GM18511 (cell line): Measurements from ENCODE around the gene TRAF3IP3.

Experiments used
- ATAC-seq: cut with Tn5 transposase; IDR thresholded peaks from one replicate; pipeline ENCODE4 v1.9.1; 2021; ENCODE audit warnings: mild to moderate bottlenecking, moderate library complexity; ENCODE audit not compliant: unreplicated experiment

Gene TRAF3IP3

DNA sequence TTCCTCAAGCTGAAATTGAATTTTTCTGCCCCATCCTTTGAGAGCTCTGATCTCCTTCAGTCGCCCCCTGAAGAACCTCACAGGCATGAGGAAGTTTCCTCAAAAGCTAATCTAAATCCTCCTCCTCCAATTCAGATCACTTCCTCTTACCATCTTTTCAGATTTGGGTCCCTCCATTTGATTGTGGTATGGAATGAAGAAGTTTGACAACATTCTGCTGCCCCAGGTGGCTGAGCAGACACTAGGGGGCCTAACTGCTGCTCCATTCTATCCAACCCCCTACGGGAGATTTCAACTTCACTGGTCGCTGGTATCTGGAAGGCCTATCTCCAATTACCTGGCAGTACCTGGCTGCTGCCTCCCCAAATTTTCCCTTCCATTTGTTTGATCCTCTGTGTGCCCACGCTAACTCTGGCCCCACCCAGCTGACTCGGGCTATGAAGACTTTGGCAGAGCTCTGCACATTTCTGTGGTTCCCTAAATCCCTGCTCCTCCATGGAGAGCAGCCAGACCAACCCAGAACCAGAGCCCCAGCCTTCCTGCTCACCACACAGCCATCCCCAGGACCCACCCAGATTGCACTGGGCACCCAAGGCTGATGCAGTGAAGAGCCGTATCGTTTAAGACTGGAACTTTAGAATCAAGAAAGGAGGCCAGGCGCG is 42.3 kb downstream of the TRAF3IP3 start:
- no peak for ATAC-seq

- no peak for ATAC-seq
Measured at GRCh38 chr1:209800984-209801834, 45.4 kb downstream of the TRAF3IP3 start.

DNA sequence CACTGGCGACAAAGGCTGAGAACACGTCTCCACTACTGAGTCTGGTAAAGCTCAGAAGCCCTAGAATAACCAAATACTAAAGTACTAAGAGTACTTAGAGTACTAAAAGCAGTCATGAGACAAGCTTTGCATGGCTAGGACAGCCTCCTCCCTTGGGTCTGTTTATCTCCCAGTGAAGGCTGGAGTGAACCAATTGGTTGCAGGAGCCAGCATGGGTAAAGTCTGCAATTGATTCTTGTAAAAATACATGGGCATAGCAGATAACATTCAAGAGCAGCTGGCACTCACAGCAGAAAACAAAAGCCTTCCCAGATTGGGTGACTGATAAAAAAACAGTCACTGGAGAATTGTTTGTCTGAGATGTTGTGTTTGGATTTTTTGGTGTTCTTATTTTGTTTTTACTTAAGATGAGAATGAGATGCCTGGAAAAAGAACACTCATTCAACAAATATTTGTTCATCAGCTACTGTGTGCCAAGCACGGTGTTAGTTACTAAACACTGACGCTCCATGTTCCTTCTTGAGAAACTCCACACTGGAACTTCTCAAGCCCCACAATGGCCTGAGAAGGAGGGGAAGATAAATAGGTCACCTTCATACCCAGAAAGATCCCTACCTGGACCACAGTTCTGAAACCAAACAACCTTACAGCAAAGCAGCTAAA is 46.4 kb downstream of the TRAF3IP3 start:
- ATAC-seq, result no peak

DNA sequence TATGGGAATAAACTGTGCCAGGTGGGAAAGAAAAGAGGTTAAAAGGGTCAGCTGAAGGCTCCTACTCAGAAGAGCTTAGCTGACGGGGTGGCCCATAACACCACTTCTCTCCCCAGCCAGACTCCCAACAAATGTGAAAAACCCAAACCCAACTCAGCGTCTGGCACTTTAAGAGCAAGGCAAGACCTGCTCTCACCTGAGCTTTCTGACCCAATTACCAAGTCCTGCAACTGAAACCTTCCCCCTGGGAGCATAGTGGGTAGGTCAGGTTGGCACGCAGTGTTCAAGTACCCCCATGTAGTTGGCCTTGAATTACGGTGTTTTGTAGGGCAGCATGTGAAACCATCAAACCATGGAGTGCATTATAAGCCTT is 46.9 kb downstream of the TRAF3IP3 start:
- ATAC-seq, result no peak

GRCh38 chr1:209803568-209803967 is 47.7 kb downstream of the TRAF3IP3 start:
- no peak for ATAC-seq

- no peak for ATAC-seq
Measured at GRCh38 chr1:209805341-209805781, 49.5 kb downstream of the TRAF3IP3 start.

GRCh38 chr1:209805875-209806760 is 50.3 kb downstream of the TRAF3IP3 start, which contains the start of gene IRF6:
Gene IRF6, minus strand, starts transcription at chr1:209806142. Its CDS starts 4,729 bp downstream, at chr1:209801413.
- peak; percentile 92 for ATAC-seq

- ATAC-seq, result no peak
Measured at GRCh38 chr1:209807509-209807908, 51.7 kb downstream of the TRAF3IP3 start.

DNA sequence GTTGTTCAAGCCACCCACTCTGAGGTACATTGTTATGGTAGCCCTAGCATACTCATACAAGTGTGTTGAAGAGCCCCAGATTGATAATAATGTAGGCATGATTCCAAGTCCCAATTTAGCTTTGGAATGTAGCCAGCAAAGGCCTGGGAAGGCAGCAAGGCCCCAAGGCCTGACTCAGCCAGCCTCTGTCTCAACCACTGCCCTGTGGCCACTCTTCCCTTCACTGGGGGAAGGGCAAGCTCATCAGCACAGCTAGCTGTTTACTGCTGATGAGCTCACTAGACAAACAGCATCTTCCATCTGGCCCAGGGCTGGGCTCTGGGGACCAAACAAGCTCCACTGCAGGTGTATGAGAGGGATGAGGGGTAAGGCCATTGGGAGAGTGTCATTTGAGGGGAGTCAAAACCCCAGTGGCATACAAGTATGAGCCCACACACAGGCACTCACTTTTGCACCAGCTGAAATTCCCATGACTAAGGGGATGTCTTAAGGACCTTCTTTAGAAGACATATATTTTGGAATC is 52.3 kb downstream of the TRAF3IP3 start:
- no peak for ATAC-seq

- no peak for ATAC-seq
Measured at GRCh38 chr1:209809611-209810010, 53.8 kb downstream of the TRAF3IP3 start.

GRCh38 chr1:209810783-209811182 is 54.9 kb downstream of the TRAF3IP3 start:
- ATAC-seq, result no peak

DNA sequence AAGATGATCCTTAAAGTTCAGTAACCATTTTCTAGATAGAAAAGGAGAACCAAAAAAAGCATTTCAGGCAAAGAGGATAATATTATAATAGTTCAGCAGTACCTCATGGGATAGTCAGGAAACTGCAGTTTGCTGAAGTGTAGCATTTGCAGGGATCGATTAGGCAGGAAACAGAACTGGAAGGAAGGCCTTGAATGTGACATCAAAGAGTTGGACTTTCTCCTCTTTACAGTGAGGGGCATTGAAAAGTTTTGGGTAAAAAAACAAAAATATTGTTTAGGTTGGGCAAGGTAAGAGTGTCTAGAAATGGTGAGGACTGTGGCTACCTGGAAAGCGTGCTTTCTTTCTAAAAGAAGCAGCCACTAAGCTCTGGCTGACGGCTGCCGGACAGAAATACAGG is 58.0 kb downstream of the TRAF3IP3 start:
- no peak for ATAC-seq

- no peak for ATAC-seq
Measured at GRCh38 chr1:209815490-209815889, 59.6 kb downstream of the TRAF3IP3 start.

DNA sequence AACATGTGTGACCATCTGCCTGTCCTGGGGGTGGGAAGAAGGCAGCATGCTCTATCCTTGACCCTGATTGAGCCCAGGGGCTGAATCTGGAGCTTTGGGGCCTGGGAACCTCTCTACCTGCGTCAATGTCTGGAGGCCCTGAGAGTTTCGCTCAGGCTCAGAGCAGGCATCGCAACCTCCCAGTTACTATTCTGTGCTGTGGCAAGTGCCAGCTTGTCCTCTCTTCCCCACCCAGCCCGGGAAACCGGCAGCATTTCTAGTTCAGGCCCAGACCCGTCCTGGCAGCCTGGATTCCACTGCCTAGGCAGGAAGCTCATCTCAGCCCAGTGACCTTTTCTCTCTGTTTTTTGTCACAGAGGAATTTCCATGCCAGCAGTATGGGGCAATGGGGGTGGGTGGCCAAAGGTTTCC is 60.1 kb downstream of the TRAF3IP3 start:
- ATAC-seq, result no peak

DNA sequence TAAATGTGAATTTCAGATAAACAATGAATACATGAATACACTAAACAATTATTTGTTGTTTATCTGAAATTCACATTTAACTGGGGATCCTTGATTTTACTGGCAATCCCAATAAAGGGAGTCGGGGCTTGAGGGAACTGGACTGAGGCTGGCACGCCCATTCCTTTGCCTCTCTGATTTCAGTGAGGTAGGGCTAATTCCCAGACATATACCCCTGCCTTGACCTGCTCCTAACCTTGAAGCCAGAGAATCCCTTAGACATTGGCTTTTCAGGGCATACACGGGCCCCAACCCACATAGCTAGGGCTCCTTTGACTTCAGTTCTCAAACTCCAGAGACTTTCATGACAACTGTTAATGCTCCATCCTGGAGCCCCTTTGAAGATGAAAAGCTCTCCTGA is 61.1 kb downstream of the TRAF3IP3 start:
- ATAC-seq, result no peak

GRCh38 chr1:209817691-209818090 is 61.8 kb downstream of the TRAF3IP3 start:
- ATAC-seq, result no peak

DNA sequence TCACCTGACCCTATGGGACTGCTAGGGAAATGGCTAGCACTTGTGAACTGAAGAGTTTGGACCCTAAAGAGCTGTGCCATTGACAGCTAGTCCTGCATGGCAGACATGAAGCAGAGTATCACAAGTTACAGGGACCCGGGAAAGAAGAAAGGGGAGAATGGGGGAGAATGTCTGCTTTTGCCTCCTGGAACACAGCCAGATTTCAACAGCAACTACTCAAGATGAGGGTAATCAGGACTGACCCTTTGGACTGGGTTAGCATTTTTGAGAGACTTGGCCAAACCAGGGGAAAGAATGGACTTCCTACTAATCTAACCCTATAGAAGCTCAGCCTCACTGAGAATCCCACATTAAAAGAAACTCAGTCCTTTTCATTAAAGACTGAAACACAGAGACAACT is 63.2 kb downstream of the TRAF3IP3 start:
- ATAC-seq, result no peak

GRCh38 chr1:209820986-209821385 is 65.1 kb downstream of the TRAF3IP3 start:
- no peak for ATAC-seq

DNA sequence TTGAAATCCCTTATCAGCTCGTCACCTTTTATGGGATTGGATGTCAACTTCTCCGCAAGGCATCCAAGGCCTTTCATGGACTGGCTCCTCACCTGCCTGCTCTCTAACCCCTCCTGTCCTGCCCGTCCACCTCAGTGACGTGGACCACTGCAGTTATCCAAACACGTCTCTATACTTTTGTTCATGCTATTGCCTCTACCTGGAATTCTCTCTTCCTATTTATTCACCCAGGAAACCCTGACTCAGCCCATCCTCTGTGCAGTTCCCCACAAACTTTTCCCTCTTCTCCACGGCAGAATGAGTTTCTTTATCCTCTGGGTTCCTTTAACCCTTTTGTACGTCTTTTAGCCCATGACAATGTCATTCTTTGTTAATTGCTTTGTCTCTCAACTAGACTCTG is 66.9 kb downstream of the TRAF3IP3 start:
- ATAC-seq, result no peak
